Calu3 (cell line): ENCODE results near the gene LRG1. TPM values are rescaled to one million over a fixed set of nuclear protein-coding genes. Genes with fewer than 3 reads are reported as not detected.

ENCODE experiments used
- BruUV-seq: library from RNA; stranded (reverse); fragments of 400-500 nt; replicated peaks from 2 replicates; lab custom pipeline; 2021; lab: Mats Ljungman, UMichigan
- CTCF ChIA-PET: fragments of 300-600 bp; sonication (Branson Sonifier 250); formaldehyde crosslinking; loops from one replicate; lab custom pipeline; 2022; ENCODE audit warnings: antibody characterized with exemption; lab: Charles Lee
- DNase-seq: peaks from one replicate; pipeline ENCODE4 v3.0.0; 2022
- H3K27ac Mint-ChIP-seq: one replicate; pipeline ENCODE4 v1.8.0; 2022; ENCODE audit warnings: mixed read lengths; ENCODE audit not compliant: unreplicated experiment
- H3K27me3 Mint-ChIP-seq: one replicate; pipeline ENCODE4 v1.8.0; 2022; ENCODE audit warnings: mixed read lengths; ENCODE audit not compliant: unreplicated experiment
- H3K36me3 Mint-ChIP-seq: one replicate; pipeline ENCODE4 v1.8.0; 2022; ENCODE audit warnings: mild to moderate bottlenecking, moderate library complexity, mixed read lengths; ENCODE audit not compliant: insufficient read depth, unreplicated experiment
- H3K4me1 Mint-ChIP-seq: one replicate; pipeline ENCODE4 v1.8.0; 2022; ENCODE audit warnings: mild to moderate bottlenecking, low read depth, mixed read lengths; ENCODE audit not compliant: unreplicated experiment
- H3K4me3 Mint-ChIP-seq: one replicate; pipeline ENCODE4 v1.8.0; 2022; ENCODE audit warnings: mild to moderate bottlenecking, low read depth, moderate library complexity, mixed read lengths; ENCODE audit not compliant: unreplicated experiment
- H3K9me3 Mint-ChIP-seq: one replicate; pipeline ENCODE4 v1.8.0; 2022; ENCODE audit warnings: low read depth, mixed read lengths; ENCODE audit not compliant: unreplicated experiment
- intact Hi-C: fragments of 100-400 bp; cut with micrococcal nuclease; formaldehyde crosslinking; loops from one replicate; pipeline ENCODE4 v1.10.0; 2022; ENCODE audit not compliant: unreplicated experiment
- total RNA-seq: library from RNA; stranded (reverse); gene quantifications from 2 replicates; pipeline ENCODE4 v1.2.3, GENCODE V29; 2022
- TF ChIP-seq, protein P1 (sequence below): fragments of 200-600 bp; IDR thresholded peaks from one replicate; pipeline ENCODE4 v1.8.0; 2022; ENCODE audit warnings: antibody characterized with exemption; ENCODE audit not compliant: unreplicated experiment

LRG1 gene
- total RNA-seq, 1 experiment from 2014 or later, result 28.5 TPM

DNA sequence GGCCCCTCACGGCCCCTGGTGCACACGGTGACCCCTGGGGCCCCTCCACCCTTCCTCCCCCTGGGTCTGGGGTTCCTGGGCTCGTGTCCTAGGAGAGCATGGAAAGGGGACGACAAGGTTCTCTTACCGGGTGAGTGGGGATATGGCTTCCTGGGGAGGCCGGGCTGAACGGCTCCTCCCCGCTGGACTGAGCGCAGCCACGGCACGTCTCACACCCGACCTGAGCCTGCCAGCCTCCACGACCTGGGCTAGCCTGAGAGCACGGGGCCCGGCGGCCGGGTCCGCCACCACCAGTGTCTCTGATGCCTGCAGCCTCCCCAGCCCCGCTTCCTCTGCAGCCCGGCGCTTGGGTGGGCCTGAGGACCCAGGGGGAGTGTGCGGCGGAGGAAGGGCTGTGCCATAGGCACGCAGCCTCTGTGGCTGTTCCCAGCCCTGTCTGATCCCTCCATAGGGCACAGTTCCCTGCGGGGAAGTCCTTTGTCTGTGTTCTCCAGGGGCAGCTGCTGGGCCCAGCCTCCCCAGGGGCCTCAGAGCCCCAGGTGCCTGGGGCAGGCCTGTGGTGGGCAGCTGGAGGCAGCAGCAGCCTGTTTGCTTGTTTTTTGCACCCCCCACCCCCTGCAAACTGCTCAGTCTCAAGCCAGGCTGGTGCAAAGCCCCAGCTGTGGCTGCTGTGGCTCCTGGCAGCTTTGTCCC lies 36.6 kb downstream of the LRG1 start:
- intact Hi-C loops, result no loop called here
- H3K27ac Mint-ChIP-seq, result no peak overlapping the region
- CTCF ChIA-PET, result no interaction called here
- BruUV-seq, result no TSS peak
- H3K9me3 Mint-ChIP-seq, result no peaks in the 10 kb centered on the region
- no peak overlapping the region for H3K4me3 Mint-ChIP-seq
- TF ChIP-seq, protein P1, sequence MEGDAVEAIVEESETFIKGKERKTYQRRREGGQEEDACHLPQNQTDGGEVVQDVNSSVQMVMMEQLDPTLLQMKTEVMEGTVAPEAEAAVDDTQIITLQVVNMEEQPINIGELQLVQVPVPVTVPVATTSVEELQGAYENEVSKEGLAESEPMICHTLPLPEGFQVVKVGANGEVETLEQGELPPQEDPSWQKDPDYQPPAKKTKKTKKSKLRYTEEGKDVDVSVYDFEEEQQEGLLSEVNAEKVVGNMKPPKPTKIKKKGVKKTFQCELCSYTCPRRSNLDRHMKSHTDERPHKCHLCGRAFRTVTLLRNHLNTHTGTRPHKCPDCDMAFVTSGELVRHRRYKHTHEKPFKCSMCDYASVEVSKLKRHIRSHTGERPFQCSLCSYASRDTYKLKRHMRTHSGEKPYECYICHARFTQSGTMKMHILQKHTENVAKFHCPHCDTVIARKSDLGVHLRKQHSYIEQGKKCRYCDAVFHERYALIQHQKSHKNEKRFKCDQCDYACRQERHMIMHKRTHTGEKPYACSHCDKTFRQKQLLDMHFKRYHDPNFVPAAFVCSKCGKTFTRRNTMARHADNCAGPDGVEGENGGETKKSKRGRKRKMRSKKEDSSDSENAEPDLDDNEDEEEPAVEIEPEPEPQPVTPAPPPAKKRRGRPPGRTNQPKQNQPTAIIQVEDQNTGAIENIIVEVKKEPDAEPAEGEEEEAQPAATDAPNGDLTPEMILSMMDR, result no peak
- H3K4me1 Mint-ChIP-seq, result no peaks in the 10 kb centered on the region
- H3K27me3 Mint-ChIP-seq, result no peaks in the 10 kb centered on the region
- DNase-seq, result no peak
- peaks cover 36% of the 10 kb centered on the region for H3K36me3 Mint-ChIP-seq

DNA sequence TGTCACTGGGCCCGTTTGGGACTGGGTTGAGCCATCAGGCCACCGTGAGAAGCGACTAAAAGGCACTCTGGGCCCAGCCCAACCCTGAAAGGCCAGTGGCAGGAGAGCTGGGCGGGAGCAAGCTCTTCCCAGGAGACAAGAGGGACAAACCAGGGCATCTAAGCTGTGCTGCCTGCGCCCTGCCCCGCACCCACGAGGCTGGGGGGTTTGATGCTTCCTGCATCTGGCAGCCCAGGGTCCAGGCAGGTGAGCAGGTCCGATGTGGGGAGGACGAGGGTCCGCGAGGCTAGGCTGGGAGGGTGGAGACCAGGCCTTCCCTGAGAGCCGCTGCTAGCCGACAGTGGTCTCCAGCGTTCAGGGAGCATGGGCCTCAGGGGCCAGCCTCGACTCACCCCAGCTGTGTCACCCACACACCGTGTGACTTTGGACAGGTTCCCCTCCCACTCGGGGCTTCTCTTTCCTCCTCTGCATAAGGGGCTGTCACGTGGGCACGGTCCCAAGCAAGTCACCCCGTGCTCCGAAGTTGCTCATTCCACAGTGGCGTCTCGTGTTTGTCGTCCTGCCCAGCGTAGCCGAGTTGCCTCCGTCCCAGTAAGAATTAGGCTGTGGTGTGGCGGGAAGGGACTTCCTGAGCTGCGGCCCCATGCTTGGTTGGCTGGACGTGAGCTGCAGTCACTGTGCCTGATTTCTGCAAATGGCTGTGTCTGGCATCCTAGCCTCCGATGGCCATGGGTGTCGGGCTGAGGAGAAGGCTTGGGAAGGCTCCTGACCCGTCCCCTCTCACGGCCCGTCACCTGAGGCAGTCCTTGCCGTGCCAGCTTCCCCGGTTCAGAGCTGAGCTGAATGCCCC lies 37.3 kb downstream of the LRG1 start:
- H3K4me1 Mint-ChIP-seq, result no peaks in the 10 kb centered on the region
- H3K9me3 Mint-ChIP-seq, result no peaks in the 10 kb centered on the region
- intact Hi-C loops, result no loop called here
- CTCF ChIA-PET, result no interaction called here
- TF ChIP-seq, protein P1, result no peak
- H3K4me3 Mint-ChIP-seq, result no peak overlapping the region
- DNase-seq, result no peak
- BruUV-seq, result no TSS peak
- H3K27ac Mint-ChIP-seq, result no peak overlapping the region
- peaks cover 40% of the 10 kb centered on the region for H3K36me3 Mint-ChIP-seq
- H3K27me3 Mint-ChIP-seq, result no peaks in the 10 kb centered on the region

DNA sequence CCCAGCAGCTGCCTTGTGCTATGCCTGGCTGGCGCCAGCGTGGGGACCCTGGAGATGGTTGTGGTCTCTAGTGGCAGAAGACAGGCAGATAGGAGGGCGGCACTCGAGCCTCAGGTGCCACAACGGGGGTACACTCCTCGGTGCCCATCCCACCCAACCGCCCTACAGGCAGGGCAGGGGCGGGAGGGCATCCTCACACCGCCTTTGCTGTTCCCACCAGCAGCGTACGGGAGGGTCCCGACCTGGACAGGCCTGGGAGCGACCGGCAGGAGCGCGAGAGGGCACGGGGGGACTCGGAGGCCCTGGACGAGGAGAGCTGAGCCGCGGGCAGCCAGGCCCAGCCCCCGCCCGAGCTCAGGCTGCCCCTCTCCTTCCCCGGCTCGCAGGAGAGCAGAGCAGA lies 38.1 kb downstream of the LRG1 start:
- no peaks in the 10 kb centered on the region for H3K27me3 Mint-ChIP-seq
- no peak overlapping the region for H3K27ac Mint-ChIP-seq
- H3K36me3 Mint-ChIP-seq, result peaks cover 38% of the 10 kb centered on the region
- no peaks in the 10 kb centered on the region for H3K9me3 Mint-ChIP-seq
- CTCF ChIA-PET, result no interaction called here
- H3K4me1 Mint-ChIP-seq, result no peaks in the 10 kb centered on the region
- TF ChIP-seq, protein P1, result no peak
- intact Hi-C loops, result no loop called here
- no peak for DNase-seq
- BruUV-seq, result no TSS peak
- H3K4me3 Mint-ChIP-seq, result no peak overlapping the region

GRCh38 chr19:4500841-4501591 lies 38.8 kb downstream of the LRG1 start:
- Mint-ChIP-seq H3K4me3 (no peak overlapping the region), H3K4me1 (no peaks in the 10 kb centered on the region), H3K27ac (no peak overlapping the region), H3K27me3 (no peaks in the 10 kb centered on the region), H3K9me3 (no peaks in the 10 kb centered on the region), H3K36me3 (peaks cover 31% of the 10 kb centered on the region)
- CTCF ChIA-PET, result no interaction called here
- TF ChIP-seq, protein P1, result no peak
- intact Hi-C loops, result no loop called here
- no TSS peak for BruUV-seq
- DNase-seq, result no peak
